Osteoblast (primary cell): ENCODE data around the gene KCNK15. TPM values are rescaled to one million over a fixed set of nuclear protein-coding genes. Genes with fewer than 3 reads are reported as not detected.

ENCODE experiments used
- DNase-seq: peaks from one replicate; pipeline ENCODE4 v3.0.0; 2011; ENCODE audit warnings: low spot score, mixed read lengths; ENCODE audit not compliant: insufficient read length; ENCODE audit errors: missing footprints
- H2AFZ ChIP-seq: 2 replicates; pipeline ENCODE4 v1.6.0; 2011; ENCODE audit warnings: mild to moderate bottlenecking, low read length
- H3K27ac ChIP-seq: 2 replicates; pipeline ENCODE4 v1.5.1; 2011; ENCODE audit warnings: mild to moderate bottlenecking, low read depth, low read length, moderate library complexity
- H3K27me3 ChIP-seq: 2 replicates; pipeline ENCODE4 v1.6.0; 2012; ENCODE audit warnings: mild to moderate bottlenecking, control low read depth, inconsistent platforms, low read length, moderate library complexity; ENCODE audit not compliant: insufficient read depth
- H3K36me3 ChIP-seq: 2 replicates; pipeline ENCODE4 v1.5.1; 2011; ENCODE audit warnings: mild to moderate bottlenecking, low read length, control low read depth, moderate library complexity; ENCODE audit not compliant: insufficient read depth
- H3K4me1 ChIP-seq: 2 replicates; pipeline ENCODE4 v1.5.1; 2011; ENCODE audit warnings: mild to moderate bottlenecking, low read length, control low read depth, moderate library complexity; ENCODE audit not compliant: insufficient read depth
- H3K4me2 ChIP-seq: 2 replicates; pipeline ENCODE4 v1.6.0; 2011; ENCODE audit warnings: mild to moderate bottlenecking, low read length; ENCODE audit not compliant: insufficient read depth
- H3K4me3 ChIP-seq: fragments of 200-600 bp; sonication (generic); 3 replicates; pipeline ENCODE4 v1.5.1; 2012; ENCODE audit warnings: mild to moderate bottlenecking, low read length, inconsistent platforms; ENCODE audit not compliant: insufficient read depth
- H3K79me2 ChIP-seq: 2 replicates; pipeline ENCODE4 v1.6.0; 2012; ENCODE audit warnings: mild to moderate bottlenecking, low read length, control low read depth, inconsistent platforms; ENCODE audit not compliant: insufficient read depth
- H3K9me3 ChIP-seq: 2 replicates; pipeline ENCODE4 v1.5.1; 2011; ENCODE audit warnings: low read depth, low read length, control low read depth
- H4K20me1 ChIP-seq: 2 replicates; pipeline ENCODE4 v1.6.0; 2012; ENCODE audit warnings: mild to moderate bottlenecking, low read length, control low read depth; ENCODE audit not compliant: insufficient read depth
- total RNA-seq: library from RNA; depleted of rRNA; stranded (reverse); fragments of >200 nt; gene quantifications from 2 replicates; pipeline ENCODE4 v1.2.3, GENCODE V29; 2012
- TF ChIP-seq, protein P1 (sequence below): IDR thresholded peaks from 2 replicates; pipeline ENCODE4 v1.5.1; 2011; ENCODE audit warnings: mild to moderate bottlenecking, low read depth, low read length, moderate library complexity; ENCODE audit errors: extremely low read depth

The KCNK15 gene
- total RNA-seq, 1 donor: 121 TPM

DNA sequence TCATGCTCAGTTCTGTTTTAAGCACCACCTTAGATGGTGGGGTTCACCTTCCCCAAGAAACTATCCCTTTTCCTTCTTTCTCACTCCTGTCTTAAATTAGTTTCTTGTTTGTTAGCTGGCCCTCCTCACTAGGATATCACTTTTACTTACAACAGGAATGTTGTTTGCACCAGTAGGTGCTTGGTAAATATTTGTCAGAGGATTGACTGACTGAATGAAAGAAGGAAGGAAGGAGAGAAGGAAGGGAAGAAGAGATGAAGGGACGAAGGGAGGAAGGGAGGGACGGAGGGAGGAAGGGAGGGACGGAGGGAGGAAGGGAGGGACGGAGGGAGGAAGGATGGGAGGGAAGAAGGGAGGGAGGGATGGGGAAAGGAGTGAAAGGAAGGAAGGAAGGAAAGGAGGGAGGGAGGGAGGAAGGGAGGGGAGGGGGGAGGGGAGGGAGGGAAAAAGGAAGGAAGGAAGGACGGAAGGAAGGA lies 505 bp upstream of the KCNK15 start:
- Histone ChIP-seq H2AFZ (peak overlapping the region; percentile 84), H3K4me1 (peaks cover 12% of the 10 kb centered on the region), H3K9me3 (no peaks in the 10 kb centered on the region), H3K36me3 (no peaks in the 10 kb centered on the region), H3K79me2 (no peaks in the 10 kb centered on the region), H3K27ac (no peak overlapping the region), H3K4me3 (peak overlapping the region; percentile 75), H4K20me1 (peaks cover 10% of the 10 kb centered on the region), H3K4me2 (peak overlapping the region; percentile 94), H3K27me3 (peaks cover 25% of the 10 kb centered on the region)
- TF ChIP-seq, protein P1, sequence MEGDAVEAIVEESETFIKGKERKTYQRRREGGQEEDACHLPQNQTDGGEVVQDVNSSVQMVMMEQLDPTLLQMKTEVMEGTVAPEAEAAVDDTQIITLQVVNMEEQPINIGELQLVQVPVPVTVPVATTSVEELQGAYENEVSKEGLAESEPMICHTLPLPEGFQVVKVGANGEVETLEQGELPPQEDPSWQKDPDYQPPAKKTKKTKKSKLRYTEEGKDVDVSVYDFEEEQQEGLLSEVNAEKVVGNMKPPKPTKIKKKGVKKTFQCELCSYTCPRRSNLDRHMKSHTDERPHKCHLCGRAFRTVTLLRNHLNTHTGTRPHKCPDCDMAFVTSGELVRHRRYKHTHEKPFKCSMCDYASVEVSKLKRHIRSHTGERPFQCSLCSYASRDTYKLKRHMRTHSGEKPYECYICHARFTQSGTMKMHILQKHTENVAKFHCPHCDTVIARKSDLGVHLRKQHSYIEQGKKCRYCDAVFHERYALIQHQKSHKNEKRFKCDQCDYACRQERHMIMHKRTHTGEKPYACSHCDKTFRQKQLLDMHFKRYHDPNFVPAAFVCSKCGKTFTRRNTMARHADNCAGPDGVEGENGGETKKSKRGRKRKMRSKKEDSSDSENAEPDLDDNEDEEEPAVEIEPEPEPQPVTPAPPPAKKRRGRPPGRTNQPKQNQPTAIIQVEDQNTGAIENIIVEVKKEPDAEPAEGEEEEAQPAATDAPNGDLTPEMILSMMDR: no peak
- DNase-seq: peak; percentile 55

DNA sequence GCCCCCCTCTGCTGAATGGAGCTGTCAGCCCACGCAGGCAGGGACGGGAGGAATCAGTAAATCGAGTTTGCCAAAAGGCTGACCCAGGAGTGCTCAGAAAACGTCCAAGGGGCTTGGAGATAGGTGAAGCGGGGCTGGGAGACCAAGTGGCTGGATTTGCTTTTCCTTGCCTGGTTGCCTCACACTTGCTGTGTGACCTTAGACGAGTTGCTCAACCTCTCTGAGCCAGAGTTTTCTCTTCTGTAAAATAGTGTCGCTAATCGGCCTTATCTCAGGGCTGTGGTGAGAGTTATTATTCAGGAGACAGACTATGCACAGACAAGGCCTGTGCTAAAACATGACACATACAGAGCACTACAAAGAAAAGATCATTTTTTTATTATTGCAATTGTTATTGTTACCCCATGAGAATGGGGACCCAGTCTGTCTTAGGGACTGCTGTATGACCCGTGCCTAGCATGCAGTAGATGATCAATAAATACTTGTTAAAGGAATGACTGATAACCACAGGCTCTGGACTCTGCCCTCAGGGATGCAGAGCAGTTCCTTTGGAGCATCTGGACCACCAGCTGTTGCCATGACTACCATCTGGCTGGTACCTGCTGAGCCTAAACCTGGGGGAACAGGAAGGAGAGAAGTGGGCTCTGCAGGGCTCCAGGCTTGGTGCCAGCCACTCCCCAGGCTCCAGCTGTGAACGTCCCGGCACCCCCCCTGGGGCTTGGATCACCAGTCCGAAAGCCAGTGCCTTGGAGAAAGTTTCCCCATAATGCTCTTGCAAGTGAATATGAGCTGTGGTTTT lies 901 bp downstream of the KCNK15 start:
- H3K27ac ChIP-seq: no peak overlapping the region
- H3K36me3 ChIP-seq: no peaks in the 10 kb centered on the region
- peaks cover 12% of the 10 kb centered on the region for H3K4me1 ChIP-seq
- no peaks in the 10 kb centered on the region for H3K79me2 ChIP-seq
- DNase-seq: peak; percentile 86
- peaks cover 10% of the 10 kb centered on the region for H4K20me1 ChIP-seq
- TF ChIP-seq, protein P1: no peak
- H2AFZ ChIP-seq: peak overlapping the region; percentile 84
- no peaks in the 10 kb centered on the region for H3K9me3 ChIP-seq
- H3K27me3 ChIP-seq: peaks cover 36% of the 10 kb centered on the region
- H3K4me2 ChIP-seq: peak overlapping the region; percentile 94
- peak overlapping the region; percentile 75 for H3K4me3 ChIP-seq

DNA sequence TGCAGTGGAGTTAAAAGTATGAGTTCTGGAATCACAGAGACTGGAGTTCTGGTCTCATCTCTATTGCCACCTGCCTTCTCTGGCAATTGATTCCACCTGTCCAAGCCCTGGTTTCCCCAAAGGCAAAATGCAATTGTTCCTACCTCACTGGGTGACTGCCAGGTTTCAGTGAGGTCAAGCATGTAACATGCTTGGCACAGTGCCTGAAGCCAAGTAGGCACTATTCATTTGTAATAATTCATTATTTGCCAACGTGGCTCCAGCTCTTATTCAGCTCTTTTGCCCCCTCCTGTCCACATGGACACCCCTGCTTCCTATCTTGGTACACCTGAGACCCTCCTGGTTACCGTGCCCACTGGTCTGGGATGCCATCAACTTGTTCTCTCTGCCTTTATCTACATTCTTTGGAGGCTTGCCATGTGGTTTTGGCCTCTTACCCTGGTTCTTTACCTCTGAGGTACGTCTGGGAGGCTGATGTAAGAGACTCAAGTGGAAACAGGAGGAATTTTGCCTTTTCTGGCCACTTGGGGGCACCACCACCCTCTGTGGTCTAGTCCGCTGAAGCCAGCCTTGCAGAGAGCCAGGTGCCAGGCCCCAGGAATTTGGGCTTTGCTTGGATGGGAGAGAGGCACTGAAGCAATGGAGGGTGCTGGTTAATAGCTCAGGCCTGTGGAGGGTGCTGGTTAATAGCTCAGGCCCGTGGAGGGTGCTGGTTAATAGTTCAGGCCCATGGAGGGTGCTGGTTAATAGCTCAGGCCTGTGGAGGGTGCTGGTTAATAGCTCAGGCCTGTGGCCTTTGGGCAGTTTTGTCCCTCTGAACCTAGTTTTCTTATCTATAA lies 1.7 kb downstream of the KCNK15 start:
- H3K27ac ChIP-seq: no peak overlapping the region
- peak; percentile 97 for DNase-seq
- no peak overlapping the region for H2AFZ ChIP-seq
- TF ChIP-seq, protein P1: peak; percentile 79
- peaks cover 12% of the 10 kb centered on the region for H3K4me1 ChIP-seq
- no peaks in the 10 kb centered on the region for H3K36me3 ChIP-seq
- H3K79me2 ChIP-seq: no peaks in the 10 kb centered on the region
- peak overlapping the region; percentile 2 for H3K4me2 ChIP-seq
- H4K20me1 ChIP-seq: peaks cover 10% of the 10 kb centered on the region
- peaks cover 35% of the 10 kb centered on the region for H3K27me3 ChIP-seq
- no peaks in the 10 kb centered on the region for H3K9me3 ChIP-seq
- H3K4me3 ChIP-seq: peak overlapping the region; percentile 75

DNA sequence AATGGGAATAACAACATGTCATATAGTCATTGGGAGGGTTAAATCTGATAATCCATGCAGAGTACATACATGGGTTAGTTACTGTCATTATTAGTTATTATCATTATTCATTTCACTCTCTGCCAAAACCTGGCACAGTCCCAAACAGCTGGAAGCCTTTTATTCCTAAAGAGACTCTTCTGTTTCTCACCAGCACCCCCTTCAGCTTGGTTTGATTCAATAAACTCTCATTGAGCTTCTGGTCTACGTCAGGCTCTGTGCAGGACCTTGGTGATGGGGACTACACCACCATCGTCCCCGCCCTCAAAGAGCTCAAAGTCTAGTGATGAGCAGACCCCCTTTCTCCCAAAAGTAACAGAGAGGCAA lies 2.3 kb downstream of the KCNK15 start:
- H4K20me1 ChIP-seq: peaks cover 10% of the 10 kb centered on the region
- H2AFZ ChIP-seq: no peak overlapping the region
- H3K4me2 ChIP-seq: no peak overlapping the region
- H3K9me3 ChIP-seq: no peaks in the 10 kb centered on the region
- TF ChIP-seq, protein P1: no peak
- no peak overlapping the region for H3K27ac ChIP-seq
- peaks cover 12% of the 10 kb centered on the region for H3K4me1 ChIP-seq
- H3K79me2 ChIP-seq: no peaks in the 10 kb centered on the region
- DNase-seq: peak; percentile 90
- H3K4me3 ChIP-seq: no peak overlapping the region
- no peaks in the 10 kb centered on the region for H3K36me3 ChIP-seq
- peaks cover 39% of the 10 kb centered on the region for H3K27me3 ChIP-seq
